Measurements from ENCODE around the gene AK1. TPM values are rescaled to one million over a fixed set of nuclear protein-coding genes. Genes with fewer than 3 reads are reported as not detected.

AK1 gene
- total and polyA plus RNA-seq, 2 of the 8 experiments (the other 6 are each of a cell fraction or from before 2014, with no cell fraction given): 37.9 to 39.2 TPM

DNA sequence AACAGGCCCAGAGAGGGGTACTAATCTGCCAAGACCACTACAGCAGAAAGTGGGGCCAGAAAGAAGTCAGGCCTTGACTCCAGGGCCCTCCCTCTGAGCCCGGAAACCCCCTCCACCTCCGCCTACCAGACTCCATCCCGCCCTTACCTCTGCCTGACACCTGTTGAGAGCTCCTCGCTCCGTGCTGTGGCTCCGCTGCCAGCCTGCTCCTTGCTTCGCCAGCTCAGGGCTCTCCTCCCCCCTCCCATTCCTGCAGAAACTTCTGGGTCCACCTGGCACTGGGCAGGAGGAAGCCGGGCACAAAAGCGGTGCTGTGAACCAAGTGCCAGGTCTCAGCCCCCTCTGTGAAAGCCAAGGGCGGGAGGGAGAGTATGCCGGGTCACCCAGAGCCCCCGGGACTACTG, 28.3 kb upstream of the AK1 start:
- H3K79me1 ChIP-seq (ENCODE audit: low read depth, low read length): no peaks in the 10 kb centered on the region
- ChIA-PET CTCF (ENCODE audit: partially characterized antibody) (interaction anchor here (1.2 to 1.5 kb wide), 4 partner anchors 9 to 100 kb away, joined by 3 to 7 read pairs (median 4); partner anchors contain the start of gene PIP5KL1), POLR2A (ENCODE audit: partially characterized antibody) (interaction anchor here (1.0 to 2.1 kb wide), 3 partner anchors 9 to 13 kb away, joined by 3 to 8 read pairs (median 4); partner anchors contain the start of gene ST6GALNAC4)
- no peak overlapping the region for H2BK20ac ChIP-seq (ENCODE audit: low read length)
- WGBS, 2 experiments (ENCODE audit: extremely low coverage in 1 of 2, insufficient coverage in 1 of 2, insufficient read length in 1 of 2, insufficient replicate concordance in 2 of 2, low coverage in 1 of 2, low lambda C conversion rate in 2 of 2, missing lambda C conversion rate in 1 of 2): 82% methylated on average over 12 of the region's 12 CpGs; no CpG with 5 or more reads in 1 of the 2 experiments
- H3K4me2 ChIP-seq (ENCODE audit: insufficient read depth in 1 of 2, low read depth in 2 of 2, low read length in 2 of 2): no peak overlapping the region
- H3K56ac ChIP-seq (replicated peaks; ENCODE audit: insufficient read length, low read depth, low read length): no peak overlapping the region
- no peak overlapping the region for H3K14ac ChIP-seq (ENCODE audit: insufficient read length)
- peaks cover 0 to 1% of the 10 kb centered on the region in 2 experiments for H4K20me1 ChIP-seq (replicated peaks in 1 of 2; ENCODE audit: control insufficient read depth in 1 of 2, insufficient read depth in 2 of 2, low read length in 2 of 2)
- H2BK12ac ChIP-seq (ENCODE audit: low read depth, low read length): no peak overlapping the region
- no peak overlapping the region for H3K4me3 ChIP-seq (ENCODE audit: extremely low read depth in 1 of 4, insufficient read depth in 2 of 4, low read depth in 3 of 4, low read length in 4 of 4)
- no peak overlapping the region for H3K4ac ChIP-seq (replicated peaks; ENCODE audit: insufficient read length, low read depth, low read length)
- no peaks in the 10 kb centered on the region for H3K9me3 ChIP-seq (ENCODE audit: insufficient read depth in 2 of 2, low read depth in 1 of 2, low read length in 1 of 2)
- H2BK5ac ChIP-seq (ENCODE audit: low read depth, low read length): no peak overlapping the region
- no peak overlapping the region for H3K27ac ChIP-seq (ENCODE audit: low read depth, low read length)
- H4K8ac ChIP-seq (ENCODE audit: extremely low read depth, insufficient read depth, low read length): no peak overlapping the region
- no peak overlapping the region for H2BK15ac ChIP-seq (ENCODE audit: low read length)
- H3K23me2 ChIP-seq (ENCODE audit: low read depth, low read length): no peaks in the 10 kb centered on the region
- no peak overlapping the region for H4K91ac ChIP-seq (replicated peaks; ENCODE audit: insufficient read length, low read length)
- TF ChIP-seq TAF7 (optimal IDR thresholded peaks at IDR 0.05; ENCODE audit: borderline replicate concordance, low read depth, low read length) (no peak), TAF1 (IDR thresholded peaks at IDR 0.05; ENCODE audit: low read depth, low read length) (no peak)
- TF ChIP-seq, protein P1, sequence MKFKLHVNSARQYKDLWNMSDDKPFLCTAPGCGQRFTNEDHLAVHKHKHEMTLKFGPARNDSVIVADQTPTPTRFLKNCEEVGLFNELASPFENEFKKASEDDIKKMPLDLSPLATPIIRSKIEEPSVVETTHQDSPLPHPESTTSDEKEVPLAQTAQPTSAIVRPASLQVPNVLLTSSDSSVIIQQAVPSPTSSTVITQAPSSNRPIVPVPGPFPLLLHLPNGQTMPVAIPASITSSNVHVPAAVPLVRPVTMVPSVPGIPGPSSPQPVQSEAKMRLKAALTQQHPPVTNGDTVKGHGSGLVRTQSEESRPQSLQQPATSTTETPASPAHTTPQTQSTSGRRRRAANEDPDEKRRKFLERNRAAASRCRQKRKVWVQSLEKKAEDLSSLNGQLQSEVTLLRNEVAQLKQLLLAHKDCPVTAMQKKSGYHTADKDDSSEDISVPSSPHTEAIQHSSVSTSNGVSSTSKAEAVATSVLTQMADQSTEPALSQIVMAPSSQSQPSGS (IDR thresholded peaks at IDR 0.05; ENCODE audit: low read length): no peak
- H3K79me2 ChIP-seq (ENCODE audit: control insufficient read depth in 1 of 2, insufficient read depth in 2 of 2, low read length in 2 of 2): no peaks in the 10 kb centered on the region
- no peaks in the 10 kb centered on the region for H3K27me3 ChIP-seq (replicated peaks in 1 of 4; ENCODE audit: control insufficient read depth in 3 of 4, extremely low read depth in 1 of 4, insufficient read depth in 3 of 4, low read length in 3 of 4)
- H2AFZ ChIP-seq (ENCODE audit: low read length): no peak overlapping the region
- H2AK5ac ChIP-seq (ENCODE audit: low read depth, low read length): no peak overlapping the region
- no peak overlapping the region for H4K5ac ChIP-seq (ENCODE audit: insufficient read length, low read depth, low read length)
- no peaks in the 10 kb centered on the region for H3K36me3 ChIP-seq (ENCODE audit: control insufficient read depth in 2 of 4, insufficient read depth in 4 of 4, low read length in 3 of 4)
- FAIRE-seq (no peak), DNase-seq (ENCODE audit: low read depth in 1 of 2, low spot score in 2 of 2) (no peak)
- H3K4me1 ChIP-seq (replicated peaks in 1 of 4; ENCODE audit: control insufficient read depth in 3 of 4, insufficient read depth in 4 of 4, low read length in 3 of 4): peaks cover 3 to 21% (median 9%) of the 10 kb centered on the region in 4 experiments
- no peak overlapping the region for H3K9ac ChIP-seq (replicated peaks in 1 of 4; ENCODE audit: extremely low read depth in 1 of 4, low read depth in 3 of 4, low read length in 3 of 4)
- H3K23ac ChIP-seq (ENCODE audit: insufficient read length): no peak overlapping the region
- no peak overlapping the region for H2BK120ac ChIP-seq (replicated peaks; ENCODE audit: low read depth, low read length)
- no peak overlapping the region for H3K18ac ChIP-seq (ENCODE audit: extremely low read depth, low read length)

Data from H1 (cell line).